ENCODE data around the gene A1BG.

GRCh38 chr19:58355215-58355796 is 2.0 kb upstream of the A1BG start:
- TF ChIP-seq YY1 (IDR thresholded peaks at IDR 0.05; ENCODE audit: extremely low read depth, insufficient replicate concordance, low read depth, low read length) (no peak), POLR2A (IDR thresholded peaks at IDR 0.05; ENCODE audit: borderline replicate concordance, extremely low read depth, insufficient read depth, insufficient read length) (no peak)
- TF ChIP-seq, protein P1, sequence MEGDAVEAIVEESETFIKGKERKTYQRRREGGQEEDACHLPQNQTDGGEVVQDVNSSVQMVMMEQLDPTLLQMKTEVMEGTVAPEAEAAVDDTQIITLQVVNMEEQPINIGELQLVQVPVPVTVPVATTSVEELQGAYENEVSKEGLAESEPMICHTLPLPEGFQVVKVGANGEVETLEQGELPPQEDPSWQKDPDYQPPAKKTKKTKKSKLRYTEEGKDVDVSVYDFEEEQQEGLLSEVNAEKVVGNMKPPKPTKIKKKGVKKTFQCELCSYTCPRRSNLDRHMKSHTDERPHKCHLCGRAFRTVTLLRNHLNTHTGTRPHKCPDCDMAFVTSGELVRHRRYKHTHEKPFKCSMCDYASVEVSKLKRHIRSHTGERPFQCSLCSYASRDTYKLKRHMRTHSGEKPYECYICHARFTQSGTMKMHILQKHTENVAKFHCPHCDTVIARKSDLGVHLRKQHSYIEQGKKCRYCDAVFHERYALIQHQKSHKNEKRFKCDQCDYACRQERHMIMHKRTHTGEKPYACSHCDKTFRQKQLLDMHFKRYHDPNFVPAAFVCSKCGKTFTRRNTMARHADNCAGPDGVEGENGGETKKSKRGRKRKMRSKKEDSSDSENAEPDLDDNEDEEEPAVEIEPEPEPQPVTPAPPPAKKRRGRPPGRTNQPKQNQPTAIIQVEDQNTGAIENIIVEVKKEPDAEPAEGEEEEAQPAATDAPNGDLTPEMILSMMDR (IDR thresholded peaks at IDR 0.05 in 2 of 3, conservative IDR thresholded peaks at IDR 0.05 in 1 of 3; ENCODE audit: borderline replicate concordance in 1 of 3, insufficient read depth in 1 of 3, low read depth in 2 of 3, low read length in 2 of 3), result no peak
